Stimulated activated CD8-positive, alpha-beta memory T cell treated with anti-CD3 and anti-CD28 coated beads, Interleukin-7, amount 100 ng/mL, for 1 hour (primary cell): ENCODE results near the gene CLIC5.

Experiments used
- DNase-seq, 2 donors: peaks; one replicate each; pipeline ENCODE4 v3.0.0-alpha.2; 2020; ENCODE audit warnings: low read depth in 2 of 2

The CLIC5 gene

GRCh38 chr6:45895569-45895968 lies 120.1 kb downstream of the CLIC5 start:
- no peak for DNase-seq

- no peak for DNase-seq
Measured at GRCh38 chr6:45892696-45893245, 122.9 kb downstream of the CLIC5 start.

- DNase-seq, result no peak
Measured at GRCh38 chr6:45892196-45892595, 123.5 kb downstream of the CLIC5 start.

- no peak for DNase-seq
Measured at GRCh38 chr6:45886776-45887175, 128.9 kb downstream of the CLIC5 start.

GRCh38 chr6:45884336-45884735 lies 131.3 kb downstream of the CLIC5 start:
- DNase-seq, result no peak

- DNase-seq, result no peak
Measured at GRCh38 chr6:45882671-45883070, 133.0 kb downstream of the CLIC5 start.

- DNase-seq, result no peak
Measured at GRCh38 chr6:45881705-45882467, 133.8 kb downstream of the CLIC5 start.

- DNase-seq, result no peak
Measured at GRCh38 chr6:45880676-45881075, 135.0 kb downstream of the CLIC5 start.

- no peak for DNase-seq
Measured at GRCh38 chr6:45880159-45880558, 135.5 kb downstream of the CLIC5 start.

GRCh38 chr6:45877970-45878590 lies 137.6 kb downstream of the CLIC5 start:
- DNase-seq, result no peak

- DNase-seq, result no peak
Measured at GRCh38 chr6:45872827-45873365, 142.8 kb downstream of the CLIC5 start.

- DNase-seq, result no peak
Measured at GRCh38 chr6:45870531-45870930, 145.1 kb downstream of the CLIC5 start.

- no peak for DNase-seq
Measured at GRCh38 chr6:45864651-45865050, 151.0 kb downstream of the CLIC5 start.

- no peak for DNase-seq
Measured at GRCh38 chr6:45858691-45859090, 157.0 kb downstream of the CLIC5 start.

GRCh38 chr6:45857827-45858226 lies 157.8 kb downstream of the CLIC5 start:
- no peak for DNase-seq

- no peak for DNase-seq
Measured at GRCh38 chr6:45855642-45856394, 159.8 kb downstream of the CLIC5 start.

GRCh38 chr6:45854149-45854742 lies 161.4 kb downstream of the CLIC5 start:
- no peak for DNase-seq

GRCh38 chr6:45851034-45851400 lies 164.6 kb downstream of the CLIC5 start:
- DNase-seq, result no peak

- no peak for DNase-seq
Measured at GRCh38 chr6:45850378-45851033, 165.2 kb downstream of the CLIC5 start.

- no peak for DNase-seq
Measured at GRCh38 chr6:45845567-45845966, 170.1 kb downstream of the CLIC5 start.

GRCh38 chr6:45844986-45845385 lies 170.7 kb downstream of the CLIC5 start:
- DNase-seq, result no peak
